Measurements from ENCODE around the gene FOXN3. TPM values are rescaled to one million over a fixed set of nuclear protein-coding genes. Genes with fewer than 3 reads are reported as not detected.

The FOXN3 gene
- total and polyA plus RNA-seq, 10 of the 15 experiments (the other 5 are each of a cell fraction or from before 2014, with no cell fraction given): 4.5 to 68.9 (median 29.7) TPM

DNA sequence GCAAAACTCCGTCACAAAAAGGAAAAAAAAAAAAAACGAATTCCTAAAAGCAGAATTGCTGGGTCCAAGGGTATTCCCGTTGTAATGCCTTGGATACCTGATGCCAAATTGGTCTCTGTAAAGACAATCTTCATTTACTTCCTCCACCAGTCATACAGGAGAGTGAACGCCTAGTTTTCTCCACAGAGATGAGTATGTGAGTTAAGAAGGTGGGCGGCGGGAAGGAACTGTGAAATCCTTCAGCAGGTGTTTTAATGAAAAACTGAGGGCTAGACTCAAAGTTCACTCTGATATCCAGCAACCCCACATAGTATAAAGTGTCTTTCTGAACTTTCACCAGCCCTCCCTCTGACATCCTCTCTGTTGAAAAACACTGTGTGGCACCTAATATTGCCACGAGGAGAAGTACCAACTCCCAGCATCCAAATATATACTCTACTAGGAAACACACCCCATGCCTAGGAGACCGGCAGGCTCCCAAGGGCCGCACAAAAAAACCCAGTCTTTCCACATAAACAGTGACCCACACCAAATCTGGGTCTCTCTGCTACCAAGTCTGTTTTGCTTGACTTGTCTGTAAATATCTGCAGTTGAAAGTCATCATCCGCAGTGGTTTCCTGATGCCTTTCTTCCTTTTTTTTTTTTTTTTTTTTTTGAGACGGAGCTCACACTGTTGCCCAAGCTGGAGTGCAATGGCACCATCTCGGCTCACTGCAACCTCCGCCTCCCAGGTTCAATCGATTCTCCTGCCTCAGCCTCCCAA lies 30.3 kb upstream of the FOXN3 start (continued):
- no peak for TF ChIP-seq RB1 (IDR thresholded peaks at IDR 0.05; ENCODE audit: borderline replicate concordance)
- TF ChIP-seq KDM1A (IDR thresholded peaks at IDR 0.05; ENCODE audit: borderline replicate concordance): no peak
- no peak for TF ChIP-seq MXI1 (IDR thresholded peaks at IDR 0.05; ENCODE audit: low read depth, low read length)
- TF ChIP-seq, protein P1, sequence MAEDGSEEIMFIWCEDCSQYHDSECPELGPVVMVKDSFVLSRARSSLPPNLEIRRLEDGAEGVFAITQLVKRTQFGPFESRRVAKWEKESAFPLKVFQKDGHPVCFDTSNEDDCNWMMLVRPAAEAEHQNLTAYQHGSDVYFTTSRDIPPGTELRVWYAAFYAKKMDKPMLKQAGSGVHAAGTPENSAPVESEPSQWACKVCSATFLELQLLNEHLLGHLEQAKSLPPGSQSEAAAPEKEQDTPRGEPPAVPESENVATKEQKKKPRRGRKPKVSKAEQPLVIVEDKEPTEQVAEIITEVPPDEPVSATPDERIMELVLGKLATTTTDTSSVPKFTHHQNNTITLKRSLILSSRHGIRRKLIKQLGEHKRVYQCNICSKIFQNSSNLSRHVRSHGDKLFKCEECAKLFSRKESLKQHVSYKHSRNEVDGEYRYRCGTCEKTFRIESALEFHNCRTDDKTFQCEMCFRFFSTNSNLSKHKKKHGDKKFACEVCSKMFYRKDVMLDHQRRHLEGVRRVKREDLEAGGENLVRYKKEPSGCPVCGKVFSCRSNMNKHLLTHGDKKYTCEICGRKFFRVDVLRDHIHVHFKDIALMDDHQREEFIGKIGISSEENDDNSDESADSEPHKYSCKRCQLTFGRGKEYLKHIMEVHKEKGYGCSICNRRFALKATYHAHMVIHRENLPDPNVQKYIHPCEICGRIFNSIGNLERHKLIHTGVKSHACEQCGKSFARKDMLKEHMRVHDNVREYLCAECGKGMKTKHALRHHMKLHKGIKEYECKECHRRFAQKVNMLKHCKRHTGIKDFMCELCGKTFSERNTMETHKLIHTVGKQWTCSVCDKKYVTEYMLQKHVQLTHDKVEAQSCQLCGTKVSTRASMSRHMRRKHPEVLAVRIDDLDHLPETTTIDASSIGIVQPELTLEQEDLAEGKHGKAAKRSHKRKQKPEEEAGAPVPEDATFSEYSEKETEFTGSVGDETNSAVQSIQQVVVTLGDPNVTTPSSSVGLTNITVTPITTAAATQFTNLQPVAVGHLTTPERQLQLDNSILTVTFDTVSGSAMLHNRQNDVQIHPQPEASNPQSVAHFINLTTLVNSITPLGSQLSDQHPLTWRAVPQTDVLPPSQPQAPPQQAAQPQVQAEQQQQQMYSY (CRISPR knock-in tag; IDR thresholded peaks at IDR 0.05): no peak
- no peak for TF ChIP-seq CHD1 (IDR thresholded peaks at IDR 0.05; ENCODE audit: low read depth, low read length)

DNA sequence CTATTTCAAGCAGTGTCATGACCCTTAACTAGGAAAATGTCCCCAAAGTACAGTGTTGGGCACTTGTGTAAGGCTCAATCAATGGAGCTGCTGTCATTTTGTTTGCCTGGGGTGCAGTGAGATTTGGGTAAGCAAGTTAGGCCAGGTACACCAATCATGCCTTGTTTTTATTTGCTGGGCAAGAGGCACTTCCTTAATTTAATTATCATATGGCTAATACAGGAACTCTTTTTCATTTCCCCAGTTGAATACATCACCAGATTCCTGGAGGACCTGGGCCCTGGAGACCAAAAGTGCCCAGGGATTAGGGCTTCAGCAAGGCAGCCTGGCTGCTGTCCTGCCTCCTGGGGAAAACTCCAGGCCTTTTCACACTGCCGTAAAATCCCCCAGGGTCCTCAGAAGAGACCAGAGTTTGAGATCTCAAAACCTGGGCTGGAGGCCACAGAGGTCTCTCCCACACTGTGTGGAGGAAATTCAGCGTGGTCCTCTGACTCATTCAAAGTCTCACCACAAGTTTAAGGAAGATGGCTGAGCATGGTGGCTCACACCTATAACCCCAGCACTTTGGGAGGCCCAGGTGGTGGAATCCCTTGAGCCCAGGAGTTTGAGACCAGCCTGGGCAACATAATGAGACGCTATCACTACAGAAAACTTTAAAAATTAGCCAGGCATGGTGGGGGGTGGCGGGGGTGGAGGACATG lies 28.4 kb upstream of the FOXN3 start:
- in situ Hi-C loops (cut with MboI): loop anchor here (25.0 kb wide), 1 partner anchor 408 kb away; no protein-coding TSS in a partner anchor
- ChIA-PET SMC1A (ENCODE audit: uncharacterized antibody, unreplicated experiment) (interaction anchor here (1.5 kb wide), 1 partner anchor 10 kb away, joined by 3 read pairs; no protein-coding TSS in a partner anchor), RAD21 (ENCODE audit: unreplicated experiment) (no interaction called here), POLR2A (interaction anchor here (0.6 to 0.9 kb wide), 2 partner anchors 29 to 246 kb away, joined by 3 to 6 read pairs; no protein-coding TSS in a partner anchor), CTCF (no interaction called here)
- 48% methylated on average over 4 of the region's 4 CpGs for WGBS (ENCODE audit: insufficient coverage, insufficient replicate concordance, low lambda C conversion rate, missing lambda C conversion rate)
- Histone ChIP-seq H3K36me3 (ENCODE audit: control insufficient read depth in 2 of 2, insufficient read depth in 2 of 2, low read length in 1 of 2) (no peaks in the 10 kb centered on the region), H3K4me1 (ENCODE audit: control insufficient read depth, insufficient read depth, low read length) (peaks cover 24% of the 10 kb centered on the region), H3K4me3 (no peak overlapping the region), H3K27me3 (replicated peaks in 1 of 2; ENCODE audit: control insufficient read depth in 2 of 2, insufficient read depth in 2 of 2, low read length in 1 of 2) (no peaks in the 10 kb centered on the region), H3K27ac (ENCODE audit: control insufficient read depth, insufficient read depth) (peak overlapping the region; percentile 62), H4K20me1 (ENCODE audit: control insufficient read depth, insufficient read depth) (no peaks in the 10 kb centered on the region), H3K9ac (ENCODE audit: control insufficient read depth, insufficient read depth, low read length) (no peak overlapping the region), H3K79me2 (ENCODE audit: control insufficient read depth, insufficient read depth, low read length) (no peaks in the 10 kb centered on the region; the same call in 1 of the 2 replicates), H3K4me2 (ENCODE audit: control insufficient read depth, insufficient read depth) (peak overlapping the region; percentile 27; the same call in 1 of the 2 replicates), H3K9me3 (replicated peaks; ENCODE audit: control insufficient read depth, insufficient read depth, low read length) (no peaks in the 10 kb centered on the region), H2AFZ (ENCODE audit: control insufficient read depth, low read depth, low read length) (peak overlapping the region; percentile 19; the same call in 1 of the 2 replicates)
- no peak for DNase-seq (ENCODE audit: low read depth, low spot score)
- peak; percentile 73 for ATAC-seq
- no TSS peak for BruUV-seq (replicated peaks)
- intact Hi-C loops (cut with micrococcal nuclease; ENCODE audit: unreplicated experiment): no loop called here
- no peak for FAIRE-seq
- TF ChIP-seq ZNF274 (IDR thresholded peaks at IDR 0.05; ENCODE audit: insufficient read depth, insufficient read length) (no peak), MXI1 (IDR thresholded peaks at IDR 0.05; ENCODE audit: low read depth, low read length) (no peak), HDAC6 (IDR thresholded peaks at IDR 0.05; ENCODE audit: unreplicated experiment) (no peak), STAT3 (IDR thresholded peaks at IDR 0.05; ENCODE audit: low read depth, low read length) (no peak), CBX5 (IDR thresholded peaks at IDR 0.05; ENCODE audit: low read depth) (0 out of 2 replicates have a peak, but pooled peaks have one; percentile 59), HDAC2 (IDR thresholded peaks at IDR 0.05) (no peak), RAD51 (IDR thresholded peaks at IDR 0.05) (no peak), POLR2AphosphoS2 (IDR thresholded peaks at IDR 0.05; ENCODE audit: low read depth, low read length) (no peak), NR2C2 (IDR thresholded peaks at IDR 0.05; ENCODE audit: borderline replicate concordance, control insufficient read depth, insufficient read length, low read depth) (no peak), IKZF1 (conservative IDR thresholded peaks at IDR 0.05) (no peak), SIX5 (IDR thresholded peaks at IDR 0.05; ENCODE audit: low read depth, low read length, severe bottlenecking) (no peak), RAD21 (IDR thresholded peaks at IDR 0.05; ENCODE audit: insufficient read depth, low read depth, low read length) (no peak), HDGF (IDR thresholded peaks at IDR 0.05) (no peak)
- TF ChIP-seq, protein P2, sequence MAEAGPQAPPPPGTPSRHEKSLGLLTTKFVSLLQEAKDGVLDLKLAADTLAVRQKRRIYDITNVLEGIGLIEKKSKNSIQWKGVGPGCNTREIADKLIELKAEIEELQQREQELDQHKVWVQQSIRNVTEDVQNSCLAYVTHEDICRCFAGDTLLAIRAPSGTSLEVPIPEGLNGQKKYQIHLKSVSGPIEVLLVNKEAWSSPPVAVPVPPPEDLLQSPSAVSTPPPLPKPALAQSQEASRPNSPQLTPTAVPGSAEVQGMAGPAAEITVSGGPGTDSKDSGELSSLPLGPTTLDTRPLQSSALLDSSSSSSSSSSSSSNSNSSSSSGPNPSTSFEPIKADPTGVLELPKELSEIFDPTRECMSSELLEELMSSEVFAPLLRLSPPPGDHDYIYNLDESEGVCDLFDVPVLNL (IDR thresholded peaks at IDR 0.05; ENCODE audit: low read depth, low read length): no peak
